Endothelial cell (in vitro differentiated cells): ENCODE data around the gene ELMO3. TPM values are rescaled to one million over a fixed set of nuclear protein-coding genes. Genes with fewer than 3 reads are reported as not detected.

Experiments used
- DNase-seq: peaks from one replicate; pipeline ENCODE4 v3.0.0; 2021; ENCODE audit warnings: low spot score
- H3K27ac Mint-ChIP-seq: one replicate; pipeline ENCODE4 v1.8.0; 2021; ENCODE audit warnings: mixed read lengths, inconsistent platforms; ENCODE audit not compliant: unreplicated experiment
- H3K27me3 Mint-ChIP-seq: one replicate; pipeline ENCODE4 v1.8.0; 2021; ENCODE audit warnings: mild to moderate bottlenecking, moderate library complexity, mixed read lengths, inconsistent platforms; ENCODE audit not compliant: unreplicated experiment
- H3K36me3 Mint-ChIP-seq: one replicate; pipeline ENCODE4 v1.8.0; 2021; ENCODE audit warnings: mild to moderate bottlenecking, low read depth, mixed read lengths, inconsistent platforms; ENCODE audit not compliant: unreplicated experiment
- H3K4me1 Mint-ChIP-seq: one replicate; pipeline ENCODE4 v1.8.0; 2021; ENCODE audit warnings: mild to moderate bottlenecking, mixed read lengths, inconsistent platforms; ENCODE audit not compliant: unreplicated experiment
- H3K4me3 Mint-ChIP-seq: one replicate; pipeline ENCODE4 v1.8.0; 2021; ENCODE audit warnings: mild to moderate bottlenecking, mixed read lengths, inconsistent platforms; ENCODE audit not compliant: unreplicated experiment
- H3K9me3 Mint-ChIP-seq: one replicate; pipeline ENCODE4 v1.8.0; 2021; ENCODE audit warnings: mixed read lengths, inconsistent platforms; ENCODE audit not compliant: unreplicated experiment
- total RNA-seq: library from RNA; stranded (reverse); fragmentation: NEBNext Ultra II Directional; extraction: Animal tissue kit (Norgen Biotek cat#: 25700); gene quantifications from one replicate; pipeline ENCODE4 v1.2.1, GENCODE V29; 2021; ENCODE audit not compliant: unreplicated experiment
- TF ChIP-seq, protein P1 (sequence below): fragments of 200-600 bp; sonication (generic); IDR thresholded peaks from one replicate; pipeline ENCODE4 v1.5.0; 2021; ENCODE audit warnings: antibody characterized with exemption; ENCODE audit not compliant: unreplicated experiment

ELMO3 gene
- total RNA-seq, 1 donor from 2014 or later: 25.3 TPM

DNA sequence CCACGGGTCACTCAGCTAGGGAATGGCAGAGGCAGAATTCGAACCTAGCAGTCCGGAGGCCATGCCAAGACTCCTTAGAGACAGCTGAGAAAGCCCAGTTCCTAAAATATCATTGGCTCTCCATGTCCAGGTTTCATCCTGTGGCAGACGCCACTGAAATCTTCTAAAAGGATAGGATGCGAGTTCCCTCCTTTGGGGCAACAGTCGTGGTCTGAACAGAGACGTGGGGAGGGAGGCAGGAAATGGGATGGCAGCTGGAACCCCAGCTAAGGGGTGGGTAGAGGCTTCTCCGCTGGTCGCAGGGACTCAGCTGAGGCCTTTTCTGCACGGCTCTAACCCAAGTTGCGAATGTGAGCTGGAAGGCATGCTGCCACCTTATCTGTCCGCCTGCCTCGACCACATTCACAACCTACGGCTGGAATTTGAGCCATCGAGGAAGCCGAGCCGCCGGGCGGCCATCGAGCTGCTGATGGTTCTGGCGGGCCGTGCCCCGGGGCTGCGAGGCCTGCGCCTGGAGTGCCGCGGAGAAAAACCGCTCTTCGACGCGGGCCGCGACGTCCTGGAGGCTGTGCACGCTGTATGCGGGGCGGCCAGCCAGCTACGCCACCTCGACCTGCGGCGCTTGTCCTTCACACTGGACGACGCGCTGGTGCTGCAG, 36.3 kb upstream of the ELMO3 start:
- DNase-seq: no peak
- TF ChIP-seq, protein P1, sequence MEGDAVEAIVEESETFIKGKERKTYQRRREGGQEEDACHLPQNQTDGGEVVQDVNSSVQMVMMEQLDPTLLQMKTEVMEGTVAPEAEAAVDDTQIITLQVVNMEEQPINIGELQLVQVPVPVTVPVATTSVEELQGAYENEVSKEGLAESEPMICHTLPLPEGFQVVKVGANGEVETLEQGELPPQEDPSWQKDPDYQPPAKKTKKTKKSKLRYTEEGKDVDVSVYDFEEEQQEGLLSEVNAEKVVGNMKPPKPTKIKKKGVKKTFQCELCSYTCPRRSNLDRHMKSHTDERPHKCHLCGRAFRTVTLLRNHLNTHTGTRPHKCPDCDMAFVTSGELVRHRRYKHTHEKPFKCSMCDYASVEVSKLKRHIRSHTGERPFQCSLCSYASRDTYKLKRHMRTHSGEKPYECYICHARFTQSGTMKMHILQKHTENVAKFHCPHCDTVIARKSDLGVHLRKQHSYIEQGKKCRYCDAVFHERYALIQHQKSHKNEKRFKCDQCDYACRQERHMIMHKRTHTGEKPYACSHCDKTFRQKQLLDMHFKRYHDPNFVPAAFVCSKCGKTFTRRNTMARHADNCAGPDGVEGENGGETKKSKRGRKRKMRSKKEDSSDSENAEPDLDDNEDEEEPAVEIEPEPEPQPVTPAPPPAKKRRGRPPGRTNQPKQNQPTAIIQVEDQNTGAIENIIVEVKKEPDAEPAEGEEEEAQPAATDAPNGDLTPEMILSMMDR: no peak
- no peak overlapping the region for H3K27ac Mint-ChIP-seq
- H3K9me3 Mint-ChIP-seq: no peaks in the 10 kb centered on the region
- no peak overlapping the region for H3K4me3 Mint-ChIP-seq
- peaks cover 31% of the 10 kb centered on the region for H3K27me3 Mint-ChIP-seq
- H3K4me1 Mint-ChIP-seq: peaks cover 15% of the 10 kb centered on the region
- peaks cover 4% of the 10 kb centered on the region for H3K36me3 Mint-ChIP-seq

DNA sequence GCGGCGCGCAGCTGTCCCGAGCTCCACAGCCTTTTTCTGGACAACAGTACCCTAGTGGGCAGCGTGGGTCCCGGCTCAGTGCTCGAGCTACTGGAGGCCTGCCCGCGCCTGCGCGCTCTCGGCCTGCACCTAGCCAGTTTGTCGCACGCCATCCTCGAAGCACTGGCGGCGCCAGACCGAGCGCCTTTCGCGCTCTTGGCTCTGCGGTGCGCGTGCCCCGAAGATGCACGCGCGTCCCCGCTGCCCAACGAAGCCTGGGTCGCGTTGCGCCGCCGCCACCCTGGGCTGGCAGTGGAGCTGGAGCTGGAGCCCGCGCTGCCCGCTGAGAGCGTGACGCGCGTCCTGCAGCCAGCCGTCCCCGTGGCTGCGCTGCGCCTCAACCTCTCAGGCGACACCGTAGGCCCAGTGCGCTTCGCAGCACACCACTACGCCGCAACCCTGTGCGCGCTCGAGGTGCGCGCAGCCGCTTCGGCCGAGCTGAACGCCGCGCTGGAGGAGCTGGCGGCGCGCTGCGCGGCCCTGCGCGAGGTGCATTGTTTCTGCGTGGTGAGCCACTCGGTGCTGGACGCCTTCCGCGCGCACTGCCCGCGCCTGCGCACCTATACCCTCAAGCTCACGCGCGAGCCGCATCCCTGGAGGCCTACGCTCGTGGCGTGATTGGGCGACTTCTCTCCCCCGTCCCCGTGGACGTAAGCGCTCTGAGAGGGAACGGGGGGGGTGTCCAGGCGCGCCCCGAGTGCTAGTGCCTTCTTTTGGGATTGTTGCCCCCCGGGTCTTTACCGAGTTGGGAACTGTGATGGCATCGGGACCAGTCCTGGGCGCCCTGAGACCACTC, 35.5 kb upstream of the ELMO3 start:
- H3K4me3 Mint-ChIP-seq: no peak overlapping the region
- no peaks in the 10 kb centered on the region for H3K9me3 Mint-ChIP-seq
- H3K27me3 Mint-ChIP-seq: peaks cover 33% of the 10 kb centered on the region
- no peak for DNase-seq
- TF ChIP-seq, protein P1: no peak
- H3K4me1 Mint-ChIP-seq: peaks cover 10% of the 10 kb centered on the region
- no peak overlapping the region for H3K27ac Mint-ChIP-seq
- H3K36me3 Mint-ChIP-seq: peaks cover 3% of the 10 kb centered on the region

DNA sequence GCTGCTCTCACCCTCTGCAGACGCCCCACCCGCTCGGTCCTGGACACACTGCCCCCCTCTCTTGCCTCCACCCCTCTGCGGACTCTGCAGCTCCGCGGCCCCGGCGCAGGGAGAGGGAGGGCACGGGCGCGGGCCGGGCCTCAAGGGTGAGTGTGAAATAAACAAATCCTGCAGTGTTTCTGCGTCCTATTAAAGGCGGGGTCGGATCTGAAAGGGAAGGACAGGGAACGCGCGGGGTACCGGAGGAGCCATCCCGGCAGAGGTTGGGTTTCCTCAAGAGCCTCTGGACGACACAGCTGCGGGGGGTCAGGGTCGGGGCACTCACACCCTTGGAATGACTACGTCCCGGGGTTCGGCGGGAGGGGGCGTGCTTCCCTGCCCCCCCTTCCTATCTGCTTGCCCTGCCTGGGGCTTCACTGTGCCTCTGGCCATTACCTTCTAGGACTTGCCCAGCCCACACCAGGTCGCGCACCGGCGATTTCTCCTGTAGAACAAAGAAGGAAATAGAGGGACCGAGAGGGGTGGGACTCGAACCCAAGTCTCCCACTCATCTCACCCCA, 34.9 kb upstream of the ELMO3 start:
- no peaks in the 10 kb centered on the region for H3K9me3 Mint-ChIP-seq
- peaks cover 34% of the 10 kb centered on the region for H3K27me3 Mint-ChIP-seq
- H3K4me1 Mint-ChIP-seq: peaks cover 4% of the 10 kb centered on the region
- TF ChIP-seq, protein P1: no peak
- no peak overlapping the region for H3K27ac Mint-ChIP-seq
- no peaks in the 10 kb centered on the region for H3K36me3 Mint-ChIP-seq
- H3K4me3 Mint-ChIP-seq: no peak overlapping the region
- DNase-seq: no peak

DNA sequence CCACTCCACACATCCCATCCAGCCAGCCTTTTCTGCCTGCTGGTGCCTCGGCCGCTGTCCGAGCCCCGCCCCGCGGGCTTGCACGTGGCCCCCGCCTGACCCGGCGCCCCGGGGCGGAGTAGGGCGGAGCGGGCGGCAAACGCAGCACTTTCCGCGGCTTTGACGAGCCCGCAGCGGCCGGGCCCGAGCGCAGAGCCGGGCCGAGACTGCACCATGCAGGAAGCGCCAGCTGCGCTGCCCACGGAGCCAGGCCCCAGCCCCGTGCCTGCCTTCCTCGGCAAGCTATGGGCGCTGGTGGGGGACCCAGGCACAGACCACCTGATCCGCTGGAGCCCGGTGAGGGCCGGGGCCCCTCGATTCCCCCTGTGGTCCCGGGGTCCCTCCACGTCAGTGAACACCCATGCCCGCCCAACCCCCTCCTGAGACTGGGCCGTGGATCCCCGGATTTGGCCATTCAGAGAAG, 34.3 kb upstream of the ELMO3 start, which contains the start of gene HSF4:
TSS of gene HSF4 (plus strand) at position 147 of the 463 bp plus-strand sequence. CDS start at position 214, 67 bp downstream.
- H3K27ac Mint-ChIP-seq: no peak within 1 kb of the TSS
- DNase-seq: no peak
- H3K27me3 Mint-ChIP-seq: peaks cover 37% of the 10 kb centered on the region
- TF ChIP-seq, protein P1: no peak
- no peaks in the 10 kb centered on the region for H3K9me3 Mint-ChIP-seq
- H3K4me3 Mint-ChIP-seq: no peak within 1 kb of the TSS
- H3K4me1 Mint-ChIP-seq: peaks cover 4% of the 10 kb centered on the region
- H3K36me3 Mint-ChIP-seq: no peaks in the 10 kb centered on the region
